ENCODE data around the gene TMOD1. TPM values are rescaled to one million over a fixed set of nuclear protein-coding genes. Genes with fewer than 3 reads are reported as not detected.

The TMOD1 gene
- total and polyA plus RNA-seq, 4 donors: 9.2 to 20.0 (median 14.1) TPM

GRCh38 chr9:97521576-97522333 is 20.3 kb downstream of the TMOD1 start:
- Histone ChIP-seq H3K27ac (ENCODE audit: low read depth in 1 of 2, low read length in 2 of 2) (no peak overlapping the region), H3K9ac (ENCODE audit: low read depth in 1 of 2, low read length in 2 of 2) (no peak overlapping the region), H3K36me3 (ENCODE audit: control insufficient read depth in 4 of 4, insufficient read depth in 3 of 4, low read depth in 1 of 4, low read length in 3 of 4) (peaks cover 0 to 5% (median 2%) of the 10 kb centered on the region in 4 donors), H3K9me3 (ENCODE audit: control insufficient read depth in 4 of 4, low read length in 3 of 4) (no peaks in the 10 kb centered on the region), H3K4me1 (ENCODE audit: control insufficient read depth in 4 of 4, insufficient read depth in 4 of 4, low read length in 3 of 4) (no peaks in the 10 kb centered on the region), H3K27me3 (ENCODE audit: control insufficient read depth in 4 of 4, insufficient read depth in 4 of 4, low read length in 3 of 4) (no peaks in the 10 kb centered on the region), H3K4me3 (ENCODE audit: low read depth in 1 of 3, low read length in 3 of 3) (no peak overlapping the region)
- TF ChIP-seq FOXA2 (IDR thresholded peaks at IDR 0.05): no peak
- TF ChIP-seq JUND (IDR thresholded peaks at IDR 0.05): no peak
- TF ChIP-seq, protein P1, sequence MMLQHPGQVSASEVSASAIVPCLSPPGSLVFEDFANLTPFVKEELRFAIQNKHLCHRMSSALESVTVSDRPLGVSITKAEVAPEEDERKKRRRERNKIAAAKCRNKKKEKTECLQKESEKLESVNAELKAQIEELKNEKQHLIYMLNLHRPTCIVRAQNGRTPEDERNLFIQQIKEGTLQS (IDR thresholded peaks at IDR 0.05): no peak
- 87% methylated on average over 10 of the region's 10 CpGs for WGBS
- no peak for DNase-seq (ENCODE audit: low spot score)

DNA sequence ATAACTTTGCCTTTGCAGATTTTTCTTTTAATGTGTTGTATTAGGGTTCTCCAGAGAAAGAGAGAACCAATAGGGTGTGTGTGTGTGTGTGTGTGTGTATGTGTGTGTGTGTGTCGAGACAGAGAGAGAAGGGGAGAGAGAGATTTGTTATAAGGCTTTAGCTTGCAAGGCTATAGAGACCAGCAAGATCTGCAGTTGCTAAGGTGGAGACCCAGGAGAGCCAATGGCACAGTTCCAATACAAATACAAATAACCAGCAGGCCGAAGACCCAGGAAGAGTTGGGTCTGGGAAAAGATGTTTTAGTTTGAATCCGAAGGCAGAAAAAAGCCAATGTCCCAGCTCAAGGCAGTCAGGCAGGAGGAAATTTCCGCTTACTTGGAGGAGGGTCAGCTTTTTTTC is 23.0 kb downstream of the TMOD1 start:
- Histone ChIP-seq H3K4me3 (ENCODE audit: low read depth in 1 of 3, low read length in 3 of 3) (no peak overlapping the region), H3K9me3 (ENCODE audit: control insufficient read depth in 4 of 4, low read length in 3 of 4) (no peaks in the 10 kb centered on the region), H3K27me3 (ENCODE audit: control insufficient read depth in 4 of 4, insufficient read depth in 4 of 4, low read length in 3 of 4) (no peaks in the 10 kb centered on the region), H3K36me3 (ENCODE audit: control insufficient read depth in 4 of 4, insufficient read depth in 3 of 4, low read depth in 1 of 4, low read length in 3 of 4) (peaks cover 0 to 7% (median 2%) of the 10 kb centered on the region in 4 donors), H3K9ac (ENCODE audit: low read depth in 1 of 2, low read length in 2 of 2) (no peak overlapping the region), H3K27ac (ENCODE audit: low read depth in 1 of 2, low read length in 2 of 2) (no peak overlapping the region), H3K4me1 (ENCODE audit: control insufficient read depth in 4 of 4, insufficient read depth in 4 of 4, low read length in 3 of 4) (no peaks in the 10 kb centered on the region)
- TF ChIP-seq FOXA1 (IDR thresholded peaks at IDR 0.05): no peak
- TF ChIP-seq, protein P2, sequence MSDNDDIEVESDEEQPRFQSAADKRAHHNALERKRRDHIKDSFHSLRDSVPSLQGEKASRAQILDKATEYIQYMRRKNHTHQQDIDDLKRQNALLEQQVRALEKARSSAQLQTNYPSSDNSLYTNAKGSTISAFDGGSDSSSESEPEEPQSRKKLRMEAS (IDR thresholded peaks at IDR 0.05): no peak
- no peak for TF ChIP-seq FOXA2 (IDR thresholded peaks at IDR 0.05)
- no peak for TF ChIP-seq YY1 (IDR thresholded peaks at IDR 0.05)
- TF ChIP-seq RAD21 (IDR thresholded peaks at IDR 0.05): no peak
- TF ChIP-seq HNF4G (IDR thresholded peaks at IDR 0.05): no peak
- TF ChIP-seq GABPA (IDR thresholded peaks at IDR 0.05 in 1 of 2, conservative IDR thresholded peaks at IDR 0.05 in 1 of 2): no peak
- TF ChIP-seq, protein P1 (IDR thresholded peaks at IDR 0.05): no peak
- no peak for TF ChIP-seq RXRA (IDR thresholded peaks at IDR 0.05)
- no peak for TF ChIP-seq CTCF (IDR thresholded peaks at IDR 0.05; ENCODE audit: low read depth, low read length, missing input control)
- TF ChIP-seq, protein P3, sequence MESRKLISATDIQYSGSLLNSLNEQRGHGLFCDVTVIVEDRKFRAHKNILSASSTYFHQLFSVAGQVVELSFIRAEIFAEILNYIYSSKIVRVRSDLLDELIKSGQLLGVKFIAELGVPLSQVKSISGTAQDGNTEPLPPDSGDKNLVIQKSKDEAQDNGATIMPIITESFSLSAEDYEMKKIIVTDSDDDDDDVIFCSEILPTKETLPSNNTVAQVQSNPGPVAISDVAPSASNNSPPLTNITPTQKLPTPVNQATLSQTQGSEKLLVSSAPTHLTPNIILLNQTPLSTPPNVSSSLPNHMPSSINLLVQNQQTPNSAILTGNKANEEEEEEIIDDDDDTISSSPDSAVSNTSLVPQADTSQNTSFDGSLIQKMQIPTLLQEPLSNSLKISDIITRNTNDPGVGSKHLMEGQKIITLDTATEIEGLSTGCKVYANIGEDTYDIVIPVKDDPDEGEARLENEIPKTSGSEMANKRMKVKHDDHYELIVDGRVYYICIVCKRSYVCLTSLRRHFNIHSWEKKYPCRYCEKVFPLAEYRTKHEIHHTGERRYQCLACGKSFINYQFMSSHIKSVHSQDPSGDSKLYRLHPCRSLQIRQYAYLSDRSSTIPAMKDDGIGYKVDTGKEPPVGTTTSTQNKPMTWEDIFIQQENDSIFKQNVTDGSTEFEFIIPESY (IDR thresholded peaks at IDR 0.05): no peak
- TF ChIP-seq, protein P4, sequence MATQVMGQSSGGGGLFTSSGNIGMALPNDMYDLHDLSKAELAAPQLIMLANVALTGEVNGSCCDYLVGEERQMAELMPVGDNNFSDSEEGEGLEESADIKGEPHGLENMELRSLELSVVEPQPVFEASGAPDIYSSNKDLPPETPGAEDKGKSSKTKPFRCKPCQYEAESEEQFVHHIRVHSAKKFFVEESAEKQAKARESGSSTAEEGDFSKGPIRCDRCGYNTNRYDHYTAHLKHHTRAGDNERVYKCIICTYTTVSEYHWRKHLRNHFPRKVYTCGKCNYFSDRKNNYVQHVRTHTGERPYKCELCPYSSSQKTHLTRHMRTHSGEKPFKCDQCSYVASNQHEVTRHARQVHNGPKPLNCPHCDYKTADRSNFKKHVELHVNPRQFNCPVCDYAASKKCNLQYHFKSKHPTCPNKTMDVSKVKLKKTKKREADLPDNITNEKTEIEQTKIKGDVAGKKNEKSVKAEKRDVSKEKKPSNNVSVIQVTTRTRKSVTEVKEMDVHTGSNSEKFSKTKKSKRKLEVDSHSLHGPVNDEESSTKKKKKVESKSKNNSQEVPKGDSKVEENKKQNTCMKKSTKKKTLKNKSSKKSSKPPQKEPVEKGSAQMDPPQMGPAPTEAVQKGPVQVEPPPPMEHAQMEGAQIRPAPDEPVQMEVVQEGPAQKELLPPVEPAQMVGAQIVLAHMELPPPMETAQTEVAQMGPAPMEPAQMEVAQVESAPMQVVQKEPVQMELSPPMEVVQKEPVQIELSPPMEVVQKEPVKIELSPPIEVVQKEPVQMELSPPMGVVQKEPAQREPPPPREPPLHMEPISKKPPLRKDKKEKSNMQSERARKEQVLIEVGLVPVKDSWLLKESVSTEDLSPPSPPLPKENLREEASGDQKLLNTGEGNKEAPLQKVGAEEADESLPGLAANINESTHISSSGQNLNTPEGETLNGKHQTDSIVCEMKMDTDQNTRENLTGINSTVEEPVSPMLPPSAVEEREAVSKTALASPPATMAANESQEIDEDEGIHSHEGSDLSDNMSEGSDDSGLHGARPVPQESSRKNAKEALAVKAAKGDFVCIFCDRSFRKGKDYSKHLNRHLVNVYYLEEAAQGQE (IDR thresholded peaks at IDR 0.05): no peak
- TF ChIP-seq TAF1 (conservative IDR thresholded peaks at IDR 0.05): no peak
- TF ChIP-seq NR2F2 (IDR thresholded peaks at IDR 0.05): no peak
- DNase-seq (ENCODE audit: low spot score): no peak
- WGBS: 50% methylated on average over 4 of the region's 4 CpGs
